Keratinocyte (primary cell): ENCODE measurements around the gene LSAMP. TPM values are rescaled to one million over a fixed set of nuclear protein-coding genes. Genes with fewer than 3 reads are reported as not detected.

Experiments used
- DNase-seq: peaks from one replicate; pipeline ENCODE4 v3.0.0-alpha.2; 2011; ENCODE audit warnings: low read depth, missing footprints, low spot score
- FAIRE-seq: peaks from 2 replicates; lab custom pipeline; 2011; peaks lifted over from hg19 to GRCh38; lab: Jason Lieb, UNC
- H2AFZ ChIP-seq: 2 replicates; pipeline ENCODE4 v1.6.0; 2012; ENCODE audit warnings: low read length, control low read depth, inconsistent platforms; ENCODE audit not compliant: control insufficient read depth
- H3K27ac ChIP-seq: 2 replicates; pipeline ENCODE4 v1.5.1; 2011; ENCODE audit warnings: low read length; ENCODE audit not compliant: control insufficient read depth, insufficient read depth
- H3K27me3 ChIP-seq: 3 replicates; pipeline ENCODE4 v1.6.0; 2011; ENCODE audit warnings: low read length; ENCODE audit not compliant: control insufficient read depth, insufficient read depth; ENCODE audit errors: extremely low read depth
- H3K36me3 ChIP-seq, 2 experiments: 2 replicates in 1 of 2; 3 replicates in 1 of 2; pipeline ENCODE4 v1.5.1; 2011; ENCODE audit warnings: low read length in 2 of 2, mild to moderate bottlenecking in 1 of 2; ENCODE audit not compliant: control insufficient read depth in 2 of 2, insufficient read depth in 2 of 2; ENCODE audit errors: extremely low read depth in 1 of 2
- H3K4me1 ChIP-seq: 3 replicates; pipeline ENCODE4 v1.5.1; 2011; ENCODE audit warnings: low read length; ENCODE audit not compliant: control insufficient read depth, insufficient read depth; ENCODE audit errors: extremely low read depth
- H3K4me2 ChIP-seq: 3 replicates; pipeline ENCODE4 v1.6.0; 2011; ENCODE audit warnings: low read depth, low read length; ENCODE audit not compliant: control insufficient read depth, insufficient read depth; ENCODE audit errors: extremely low read depth
- H3K4me3 ChIP-seq, 3 experiments: fragments of 200-600 bp in 1 of 3; sonication (generic) in 1 of 3; 2 replicates in 2 of 3; 3 replicates in 1 of 3; pipeline ENCODE4 v1.5.1; 2011 to 2016; ENCODE audit warnings: low read length in 3 of 3, mild to moderate bottlenecking in 3 of 3, control low read depth in 2 of 3, inconsistent platforms in 1 of 3, low read depth in 1 of 3, mixed read lengths in 1 of 3, mixed run types in 1 of 3, moderate library complexity in 1 of 3; ENCODE audit not compliant: control insufficient read depth in 2 of 3, insufficient read depth in 2 of 3; ENCODE audit errors: extremely low read depth in 1 of 3
- H3K79me2 ChIP-seq: 2 replicates; pipeline ENCODE4 v1.6.0; 2012; ENCODE audit warnings: low read length; ENCODE audit not compliant: control insufficient read depth, insufficient read depth
- H3K9ac ChIP-seq: 3 replicates; pipeline ENCODE4 v1.6.0; 2011; ENCODE audit warnings: low read length; ENCODE audit not compliant: control insufficient read depth, insufficient read depth; ENCODE audit errors: extremely low read depth
- H3K9me1 ChIP-seq: 3 replicates; pipeline ENCODE4 v1.6.0; 2011; ENCODE audit warnings: low read length; ENCODE audit not compliant: control insufficient read depth, insufficient read depth; ENCODE audit errors: extremely low read depth
- H3K9me3 ChIP-seq: 2 replicates; pipeline ENCODE4 v1.5.1; 2012; ENCODE audit warnings: low read depth, low read length; ENCODE audit not compliant: control insufficient read depth
- H4K20me1 ChIP-seq: 3 replicates; pipeline ENCODE4 v1.6.0; 2011; ENCODE audit warnings: low read length; ENCODE audit not compliant: control insufficient read depth, insufficient read depth; ENCODE audit errors: extremely low read depth
- CTCF ChIP-seq, 3 experiments: IDR thresholded peaks in 1 of 3; conservative IDR thresholded peaks in 1 of 3; optimal IDR thresholded peaks in 1 of 3; 2 replicates in 2 of 3; 3 replicates in 1 of 3; pipeline versions ENCODE3 to v1.5.1; 2011; ENCODE audit warnings: low read length in 3 of 3, mild to moderate bottlenecking in 3 of 3, moderate library complexity in 2 of 3, control low read depth in 1 of 3, inconsistent platforms in 1 of 3; ENCODE audit not compliant: insufficient read depth in 2 of 3; ENCODE audit errors: extremely low read depth in 1 of 3
- EZH2 ChIP-seq: IDR thresholded peaks from one replicate; pipeline ENCODE4 v1.6.1; 2012; ENCODE audit warnings: inconsistent platforms, mild to moderate bottlenecking, low read length, moderate library complexity
- dilution Hi-C: fragments of 300-500 bp; cut with MboI; formaldehyde crosslinking; loops from one replicate; pipeline ENCODE4 v1.7.0; 2020; ENCODE audit warnings: low sequenced_read_pairs; ENCODE audit not compliant: extremely low pct_ligation_motif_present
- polyA plus RNA-seq, 5 experiments: library from polyadenylated mRNA; depleted of rRNA in 3 of 5; stranded (reverse) in 3 of 5; stranded (forward) in 1 of 5; unstranded in 1 of 5; fragments of >200 nt; gene quantifications; 1 replicate in 1 of 5; 2 replicates in 3 of 5; 3 replicates in 1 of 5; pipeline versions ENCODE4 v1.2.1 to v1.2.3, GENCODE V29; 2011 to 2012; ENCODE audit warnings: missing spikeins in 2 of 5, low read depth in 1 of 5, low replicate concordance in 1 of 5

LSAMP gene
- polyA plus RNA-seq, 1 donor (not counting 4 experiments of a cell fraction or from before 2014, with no cell fraction given): 0.12 TPM

- dilution Hi-C loops: no loop called here
- Histone ChIP-seq H3K9me1 (no peaks in the 10 kb centered on the region), H3K4me1 (no peaks in the 10 kb centered on the region), H4K20me1 (no peaks in the 10 kb centered on the region), H3K4me2 (no peak overlapping the region), H3K4me3 (no peak overlapping the region), H3K27ac (no peak overlapping the region), H3K36me3 (no peaks in the 10 kb centered on the region), H3K27me3 (peaks cover 13% of the 10 kb centered on the region), H3K9me3 (no peaks in the 10 kb centered on the region), H3K79me2 (no peaks in the 10 kb centered on the region), H3K9ac (no peak overlapping the region), H2AFZ (no peak overlapping the region)
- no peak for FAIRE-seq
- TF ChIP-seq EZH2 (no peak), CTCF (optimal IDR thresholded peaks at IDR 0.05 in 1 of 3, IDR thresholded peaks at IDR 0.05 in 1 of 3, conservative IDR thresholded peaks at IDR 0.05 in 1 of 3; ENCODE audit: extremely low read depth in 1 of 3, insufficient read depth in 2 of 3, low read length in 3 of 3) (no peak)
- DNase-seq: no peak
These were observed 1.1 kb downstream of the LSAMP start for GRCh38 chr3:116444115-116444747.

- no peak overlapping the region for H3K4me2 ChIP-seq
- FAIRE-seq (no peak), DNase-seq (no peak)
- dilution Hi-C loops: no loop called here
- H2AFZ ChIP-seq: no peak overlapping the region
- H3K9me1 ChIP-seq: no peaks in the 10 kb centered on the region
- H3K27ac ChIP-seq: no peak overlapping the region
- no peaks in the 10 kb centered on the region for H3K4me1 ChIP-seq
- TF ChIP-seq EZH2 (no peak), CTCF (optimal IDR thresholded peaks at IDR 0.05 in 1 of 3, IDR thresholded peaks at IDR 0.05 in 1 of 3, conservative IDR thresholded peaks at IDR 0.05 in 1 of 3; ENCODE audit: extremely low read depth in 1 of 3, insufficient read depth in 2 of 3, low read length in 3 of 3) (no peak)
- no peaks in the 10 kb centered on the region for H3K79me2 ChIP-seq
- no peak overlapping the region for H3K4me3 ChIP-seq
- no peak overlapping the region for H3K9ac ChIP-seq
- no peaks in the 10 kb centered on the region for H3K36me3 ChIP-seq
- H3K9me3 ChIP-seq: no peaks in the 10 kb centered on the region
- no peaks in the 10 kb centered on the region for H4K20me1 ChIP-seq
- H3K27me3 ChIP-seq: peaks cover 13% of the 10 kb centered on the region
These were observed 2.1 kb downstream of the LSAMP start for GRCh38 chr3:116443191-116443661.
